Endothelial cell (in vitro differentiated cells): ENCODE measurements around the gene PPP3CA. TPM values are rescaled to one million over a fixed set of nuclear protein-coding genes. Genes with fewer than 3 reads are reported as not detected.

ENCODE experiments used
- DNase-seq: peaks from one replicate; pipeline ENCODE4 v3.0.0; 2021; ENCODE audit warnings: low spot score
- H3K27ac Mint-ChIP-seq: one replicate; pipeline ENCODE4 v1.8.0; 2021; ENCODE audit warnings: mixed read lengths, inconsistent platforms; ENCODE audit not compliant: unreplicated experiment
- H3K27me3 Mint-ChIP-seq: one replicate; pipeline ENCODE4 v1.8.0; 2021; ENCODE audit warnings: mild to moderate bottlenecking, moderate library complexity, mixed read lengths, inconsistent platforms; ENCODE audit not compliant: unreplicated experiment
- H3K36me3 Mint-ChIP-seq: one replicate; pipeline ENCODE4 v1.8.0; 2021; ENCODE audit warnings: mild to moderate bottlenecking, low read depth, mixed read lengths, inconsistent platforms; ENCODE audit not compliant: unreplicated experiment
- H3K4me1 Mint-ChIP-seq: one replicate; pipeline ENCODE4 v1.8.0; 2021; ENCODE audit warnings: mild to moderate bottlenecking, mixed read lengths, inconsistent platforms; ENCODE audit not compliant: unreplicated experiment
- H3K4me3 Mint-ChIP-seq: one replicate; pipeline ENCODE4 v1.8.0; 2021; ENCODE audit warnings: mild to moderate bottlenecking, mixed read lengths, inconsistent platforms; ENCODE audit not compliant: unreplicated experiment
- H3K9me3 Mint-ChIP-seq: one replicate; pipeline ENCODE4 v1.8.0; 2021; ENCODE audit warnings: mixed read lengths, inconsistent platforms; ENCODE audit not compliant: unreplicated experiment
- CTCF ChIP-seq: fragments of 200-600 bp; sonication (generic); IDR thresholded peaks from one replicate; pipeline ENCODE4 v1.5.0; 2021; ENCODE audit warnings: antibody characterized with exemption; ENCODE audit not compliant: unreplicated experiment
- total RNA-seq: library from RNA; stranded (reverse); fragmentation: NEBNext Ultra II Directional; extraction: Animal tissue kit (Norgen Biotek cat#: 25700); gene quantifications from one replicate; pipeline ENCODE4 v1.2.1, GENCODE V29; 2021; ENCODE audit not compliant: unreplicated experiment

Gene PPP3CA
- total RNA-seq, 1 donor from 2014 or later: 60.5 TPM

- Mint-ChIP-seq H3K27me3 (no peaks in the 10 kb centered on the region), H3K4me3 (no peak overlapping the region), H3K27ac (no peak overlapping the region), H3K4me1 (peaks cover 23% of the 10 kb centered on the region), H3K36me3 (no peaks in the 10 kb centered on the region), H3K9me3 (no peaks in the 10 kb centered on the region)
- no peak for TF ChIP-seq CTCF
- no peak for DNase-seq
These were observed 188.8 kb downstream of the PPP3CA start for GRCh38 chr4:101158507-101158906.

- no peak for TF ChIP-seq CTCF
- Mint-ChIP-seq H3K27ac (no peak overlapping the region), H3K9me3 (no peaks in the 10 kb centered on the region), H3K36me3 (no peaks in the 10 kb centered on the region), H3K27me3 (no peaks in the 10 kb centered on the region), H3K4me3 (no peak overlapping the region), H3K4me1 (peaks cover 22% of the 10 kb centered on the region)
- no peak for DNase-seq
These were observed 189.2 kb downstream of the PPP3CA start for GRCh38 chr4:101158134-101158482.

GRCh38 chr4:101157415-101158133, 189.8 kb downstream of the PPP3CA start:
- Mint-ChIP-seq H3K27ac (no peak overlapping the region), H3K4me3 (no peak overlapping the region), H3K9me3 (no peaks in the 10 kb centered on the region), H3K4me1 (peaks cover 27% of the 10 kb centered on the region), H3K27me3 (no peaks in the 10 kb centered on the region), H3K36me3 (no peaks in the 10 kb centered on the region)
- TF ChIP-seq CTCF: no peak
- DNase-seq: no peak

GRCh38 chr4:101156619-101157310, 190.6 kb downstream of the PPP3CA start:
- DNase-seq: no peak
- Mint-ChIP-seq H3K27me3 (no peaks in the 10 kb centered on the region), H3K4me1 (peaks cover 28% of the 10 kb centered on the region), H3K4me3 (no peak overlapping the region), H3K36me3 (no peaks in the 10 kb centered on the region), H3K9me3 (no peaks in the 10 kb centered on the region), H3K27ac (no peak overlapping the region)
- TF ChIP-seq CTCF: no peak

GRCh38 chr4:101155945-101156344, 191.4 kb downstream of the PPP3CA start:
- H3K27me3 Mint-ChIP-seq: no peaks in the 10 kb centered on the region
- H3K4me1 Mint-ChIP-seq: peaks cover 23% of the 10 kb centered on the region
- no peak for TF ChIP-seq CTCF
- no peak for DNase-seq
- no peak overlapping the region for H3K4me3 Mint-ChIP-seq
- no peaks in the 10 kb centered on the region for H3K36me3 Mint-ChIP-seq
- H3K9me3 Mint-ChIP-seq: no peaks in the 10 kb centered on the region
- H3K27ac Mint-ChIP-seq: no peak overlapping the region
